HG03095 (cell line): ENCODE measurements around the gene SRGAP2C.
"Not testable (repeated sequence)": the region's sequence is repeated elsewhere in the genome, so short reads cannot be mapped to it uniquely, and the experiment has no call there.

Experiments used
- ATAC-seq: cut with Tn5 transposase; IDR thresholded peaks from one replicate; pipeline ENCODE4 v1.9.1; 2021; ENCODE audit warnings: moderate library complexity; ENCODE audit not compliant: unreplicated experiment

The SRGAP2C gene

GRCh38 chr1:121226295-121226904 lies 41.6 kb downstream of the SRGAP2C start:
- not testable (repeated sequence) for ATAC-seq

DNA sequence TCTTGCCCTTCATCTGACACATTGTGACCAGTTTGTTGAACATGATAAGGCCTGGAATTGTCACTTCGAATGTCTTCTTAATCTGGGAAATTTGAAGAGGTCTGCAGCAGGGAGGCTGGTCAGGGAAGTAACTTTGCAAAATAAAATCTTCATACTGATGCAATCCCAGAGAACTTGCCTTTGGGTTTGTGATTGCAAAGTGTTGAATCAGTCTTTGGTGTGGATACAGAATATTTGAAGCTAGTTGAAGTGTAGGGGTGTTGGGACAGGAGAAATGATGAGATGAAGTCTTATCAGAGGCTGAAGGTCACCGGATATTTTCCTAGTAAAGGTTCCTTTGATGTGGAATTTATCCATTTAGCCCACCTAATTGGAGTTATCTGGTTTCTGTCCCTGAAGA lies 42.1 kb downstream of the SRGAP2C start:
- ATAC-seq, result not testable (repeated sequence)

DNA sequence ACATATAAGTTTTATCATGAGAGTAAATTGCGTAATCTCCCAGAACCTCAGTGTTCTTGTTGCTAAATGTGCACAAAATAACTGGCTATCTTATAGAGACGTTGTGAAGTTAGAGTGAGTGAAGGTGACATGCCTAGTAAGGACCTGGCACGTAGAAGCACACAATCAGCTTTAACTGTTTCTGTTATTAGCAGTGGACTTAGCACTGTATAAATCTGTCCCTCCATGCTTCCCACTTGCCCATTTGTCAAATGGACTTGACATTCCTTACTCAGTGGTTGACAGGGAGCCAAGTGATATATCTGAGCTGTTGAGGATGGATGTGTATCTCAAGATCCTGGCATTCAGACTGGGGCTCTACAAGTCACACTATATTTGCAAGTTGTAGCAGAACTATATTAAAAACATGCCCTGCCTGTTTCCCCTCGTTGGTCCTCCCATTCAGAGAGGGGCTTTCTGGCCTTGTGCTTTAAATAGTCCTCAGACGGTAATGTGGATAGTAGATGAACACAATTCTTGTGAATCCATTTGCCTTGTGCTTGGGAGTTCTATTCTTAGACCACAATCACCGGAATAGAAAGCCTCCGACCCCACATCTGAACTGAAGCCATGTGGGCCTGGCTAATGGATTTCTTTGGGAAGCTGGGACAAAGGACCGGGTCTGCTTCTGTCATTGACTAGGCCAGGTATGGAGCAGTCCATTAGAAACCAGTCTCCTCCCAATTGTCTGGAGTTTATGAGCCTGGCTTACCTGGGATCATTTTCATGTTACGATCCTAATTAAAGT lies 43.0 kb downstream of the SRGAP2C start:
- ATAC-seq, result not testable (repeated sequence)

GRCh38 chr1:121230636-121231035 lies 45.9 kb downstream of the SRGAP2C start:
- ATAC-seq, result not testable (repeated sequence)

- ATAC-seq, result not testable (repeated sequence)
Measured at GRCh38 chr1:121232445-121233125, 47.8 kb downstream of the SRGAP2C start.

DNA sequence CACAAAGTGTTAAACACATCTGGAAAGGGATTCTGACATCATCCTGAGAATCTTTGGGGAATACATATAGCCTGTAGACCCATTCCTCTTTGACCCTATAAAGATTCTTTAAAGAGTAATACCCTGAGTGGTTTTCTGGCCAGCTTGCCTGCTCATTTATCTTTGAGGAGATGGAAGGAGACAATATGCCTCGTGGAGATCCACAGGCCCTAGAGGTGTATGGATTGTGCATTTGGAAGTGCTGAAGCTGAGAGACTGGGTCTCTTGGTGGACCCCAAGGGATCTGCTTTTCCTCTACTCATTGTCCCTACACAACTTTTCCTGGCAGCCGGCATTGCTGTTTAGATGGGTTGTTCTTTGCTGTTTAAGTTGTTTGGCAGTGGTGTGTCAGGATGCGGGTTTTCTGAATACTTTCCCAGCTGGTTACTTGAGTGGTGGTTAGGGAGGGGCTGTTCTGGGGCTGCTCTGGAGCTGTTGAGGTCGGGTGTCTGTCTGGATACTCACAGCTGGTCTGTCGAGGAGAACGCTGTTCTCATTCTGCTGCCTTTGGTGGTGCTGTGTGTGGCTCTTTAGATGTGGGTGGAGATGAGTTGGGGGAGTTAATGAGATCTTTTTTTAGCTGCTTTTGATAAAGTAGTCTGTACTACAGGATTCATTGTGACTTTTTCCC lies 49.5 kb downstream of the SRGAP2C start:
- not testable (repeated sequence) for ATAC-seq

- ATAC-seq, result peak; percentile 92
Measured at GRCh38 chr1:121238384-121238783, 53.6 kb downstream of the SRGAP2C start.

DNA sequence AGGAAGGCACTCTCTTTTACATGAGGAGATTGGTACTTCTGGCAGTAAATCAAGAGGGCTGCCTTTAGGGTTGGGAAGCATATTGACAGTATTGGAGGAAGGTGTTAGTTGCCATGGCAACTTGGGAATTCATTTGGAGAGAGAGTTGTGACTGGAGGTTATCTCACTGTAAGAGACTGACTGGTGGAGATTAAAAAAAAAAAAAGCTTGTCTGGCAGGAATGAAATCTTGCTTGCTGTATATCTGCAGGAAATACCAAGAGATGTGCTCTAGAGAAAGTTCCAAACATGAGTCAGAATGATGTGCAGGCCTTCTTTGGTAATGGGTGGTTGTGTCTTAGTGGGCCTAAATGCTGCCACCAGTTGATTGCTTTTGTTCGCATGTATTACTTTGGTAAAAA lies 59.1 kb downstream of the SRGAP2C start:
- not testable (repeated sequence) for ATAC-seq

DNA sequence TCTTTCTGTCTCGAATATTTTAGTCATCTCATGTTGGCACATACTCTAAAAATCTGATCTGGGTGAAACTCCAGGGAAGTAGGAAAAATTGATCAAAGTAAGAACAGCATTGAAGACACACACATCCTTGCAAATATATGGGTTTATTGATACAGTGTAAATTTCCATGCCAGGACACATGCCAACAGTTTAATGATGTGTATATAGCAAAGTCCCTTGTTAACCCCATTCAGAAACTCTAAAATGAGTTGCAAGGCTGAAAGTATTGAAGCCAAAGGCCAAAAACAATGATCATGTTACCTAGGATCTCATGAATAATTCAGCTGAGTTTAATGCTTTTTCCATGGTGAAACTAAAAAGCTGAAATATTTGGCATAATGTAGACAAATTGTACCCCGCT lies 61.6 kb downstream of the SRGAP2C start:
- not testable (repeated sequence) for ATAC-seq

- ATAC-seq, result not testable (repeated sequence)
Measured at GRCh38 chr1:121252656-121253055, 67.9 kb downstream of the SRGAP2C start.

DNA sequence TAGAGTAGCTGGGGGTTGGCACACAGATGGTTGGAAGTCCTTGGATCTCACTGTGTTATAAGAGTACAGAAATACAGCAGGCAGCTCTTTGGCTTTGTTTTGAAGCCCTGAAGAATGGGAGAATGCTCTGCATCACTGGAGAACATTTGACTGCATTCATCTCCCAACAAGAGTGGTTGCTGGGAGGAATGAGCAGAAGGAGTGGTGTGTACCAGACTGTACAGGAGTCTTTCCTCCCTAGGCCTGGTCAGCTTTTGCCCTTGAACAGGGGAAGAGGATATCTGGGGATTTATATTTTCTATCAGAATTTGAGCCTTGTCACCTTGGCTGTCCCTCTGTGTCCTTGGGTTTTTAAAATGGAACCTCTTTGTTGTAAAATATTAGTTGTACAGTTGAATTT lies 69.8 kb downstream of the SRGAP2C start:
- ATAC-seq, result not testable (repeated sequence)

DNA sequence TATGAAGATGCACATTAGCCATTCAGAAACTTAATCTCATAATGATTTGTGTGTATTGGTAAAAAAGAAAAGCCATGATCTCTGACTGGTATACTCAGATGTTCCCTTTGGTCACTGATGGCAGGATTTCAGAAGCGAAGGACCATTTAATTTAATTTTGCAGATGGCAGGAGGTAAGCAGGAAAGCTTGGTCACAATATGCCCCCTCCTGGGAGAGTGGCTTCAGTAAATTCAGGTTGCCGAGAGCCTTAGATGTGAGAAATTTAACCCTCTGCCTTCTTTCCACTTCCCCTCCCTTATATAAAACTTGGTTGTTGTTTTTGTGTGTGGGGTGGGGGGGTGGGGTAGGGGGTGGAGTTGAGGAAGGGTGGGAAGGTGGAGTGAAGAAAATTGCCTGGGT lies 72.9 kb downstream of the SRGAP2C start:
- not testable (repeated sequence) for ATAC-seq

DNA sequence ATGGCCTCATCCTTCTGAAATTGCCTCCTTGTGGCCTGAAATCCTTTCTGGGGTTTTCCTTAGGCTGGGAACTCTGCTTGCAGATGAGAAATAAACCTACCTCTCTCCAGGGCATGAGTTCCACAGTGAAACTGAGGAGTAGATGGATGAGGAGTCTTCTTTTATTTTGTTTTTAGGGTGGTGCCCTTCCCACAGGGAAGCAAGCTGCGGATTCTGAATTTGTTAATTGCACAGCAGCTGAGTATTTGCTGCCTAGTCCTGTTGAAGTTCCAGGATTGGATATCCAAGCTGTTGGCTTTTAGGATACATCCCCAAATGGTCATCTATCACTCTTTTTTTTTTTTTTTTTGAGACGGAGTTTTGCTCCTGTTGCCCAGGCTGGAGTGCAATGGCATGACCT lies 73.4 kb downstream of the SRGAP2C start:
- ATAC-seq, result not testable (repeated sequence)

- not testable (repeated sequence) for ATAC-seq
Measured at GRCh38 chr1:121260205-121260604, 75.4 kb downstream of the SRGAP2C start.

GRCh38 chr1:121262163-121262562 lies 77.4 kb downstream of the SRGAP2C start:
- ATAC-seq, result not testable (repeated sequence)

DNA sequence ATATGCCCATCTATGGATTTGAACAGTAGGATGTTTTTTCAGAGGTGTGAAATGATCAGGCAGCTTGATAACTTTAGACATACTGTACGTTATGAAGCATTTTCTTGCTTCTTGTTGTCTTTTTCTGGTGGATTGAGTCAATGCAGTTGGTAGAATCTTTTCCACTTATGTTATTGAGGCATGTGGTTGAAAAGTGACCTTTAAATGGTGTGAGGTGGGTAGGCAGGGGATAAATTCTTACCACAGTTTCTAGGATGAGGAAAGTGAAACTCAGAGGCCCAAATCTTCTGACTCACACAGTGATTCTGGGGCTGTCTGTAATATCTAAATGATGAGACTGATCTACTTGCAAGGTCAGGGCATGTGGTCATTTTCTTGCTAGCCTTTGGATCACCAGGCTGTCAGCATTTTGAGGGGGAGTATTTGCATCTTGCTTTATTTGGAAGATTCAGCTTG lies 79.0 kb downstream of the SRGAP2C start:
- ATAC-seq, result peak; percentile 72

DNA sequence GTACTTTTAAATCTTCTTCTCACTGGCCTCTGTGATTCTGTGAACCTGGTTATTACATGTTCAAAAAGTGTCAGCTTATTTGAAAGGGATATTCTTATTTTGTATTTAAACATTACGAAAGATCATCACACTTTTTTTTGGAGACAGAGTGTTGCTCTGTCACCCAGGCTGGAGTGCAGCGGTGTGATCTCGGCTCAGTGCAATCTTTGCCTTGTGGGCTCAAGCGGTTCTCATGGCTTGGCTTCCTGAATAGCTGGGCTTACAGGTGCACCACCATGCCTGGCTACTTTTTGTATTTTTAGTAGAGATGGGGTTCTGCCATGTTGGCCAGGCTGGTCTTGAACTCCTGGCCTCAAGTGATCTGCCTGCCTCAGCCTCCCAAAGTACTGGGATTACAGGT lies 82.3 kb downstream of the SRGAP2C start:
- ATAC-seq, result not testable (repeated sequence)

GRCh38 chr1:121269309-121269708 lies 84.5 kb downstream of the SRGAP2C start:
- not testable (repeated sequence) for ATAC-seq

DNA sequence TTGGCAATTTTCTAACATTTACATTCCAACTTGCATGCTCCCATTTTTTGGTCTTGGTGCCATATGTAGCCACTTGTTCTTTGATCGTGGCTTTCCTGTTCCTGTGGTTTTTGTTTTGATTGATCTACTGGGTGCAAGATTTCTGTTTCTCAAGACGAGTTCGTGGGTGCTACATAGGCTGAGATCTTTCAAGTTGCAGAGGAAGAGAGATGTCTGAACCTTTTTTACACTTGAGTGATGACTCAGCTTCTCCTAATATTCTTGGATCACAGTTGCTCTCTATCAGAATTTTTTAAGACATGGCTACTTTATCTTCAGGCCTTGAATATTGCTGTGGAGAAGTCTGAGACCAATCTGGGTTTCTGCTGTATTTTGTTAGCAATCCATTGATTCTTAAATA lies 85.2 kb downstream of the SRGAP2C start:
- ATAC-seq, result not testable (repeated sequence)

DNA sequence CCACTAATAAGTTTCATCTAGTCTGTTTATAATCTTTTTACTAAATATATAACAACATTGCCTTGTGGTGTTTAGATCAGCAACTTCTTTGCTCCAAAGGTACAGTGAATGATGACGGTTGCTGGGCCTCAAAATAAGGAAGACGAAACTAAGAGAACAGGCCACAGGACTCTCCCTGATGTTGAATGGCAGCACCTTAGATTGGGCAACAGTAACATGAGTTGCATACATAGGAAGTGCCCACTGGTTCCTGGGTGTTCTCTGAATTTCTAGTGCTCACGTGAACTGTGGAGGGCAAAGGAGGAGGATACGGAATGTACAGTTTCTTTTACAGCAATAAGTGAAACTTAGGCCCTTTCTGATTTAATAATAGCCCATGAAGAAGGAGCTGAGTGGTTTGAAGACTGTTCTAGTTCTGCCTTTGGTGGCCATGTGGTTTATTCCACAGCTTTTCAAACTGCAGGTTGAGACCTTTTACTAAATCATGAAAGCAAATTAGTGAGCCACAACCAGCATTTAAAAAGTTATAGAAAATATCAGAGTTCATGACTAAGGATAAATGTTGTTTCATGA lies 86.5 kb downstream of the SRGAP2C start:
- ATAC-seq, result peak; percentile 47

DNA sequence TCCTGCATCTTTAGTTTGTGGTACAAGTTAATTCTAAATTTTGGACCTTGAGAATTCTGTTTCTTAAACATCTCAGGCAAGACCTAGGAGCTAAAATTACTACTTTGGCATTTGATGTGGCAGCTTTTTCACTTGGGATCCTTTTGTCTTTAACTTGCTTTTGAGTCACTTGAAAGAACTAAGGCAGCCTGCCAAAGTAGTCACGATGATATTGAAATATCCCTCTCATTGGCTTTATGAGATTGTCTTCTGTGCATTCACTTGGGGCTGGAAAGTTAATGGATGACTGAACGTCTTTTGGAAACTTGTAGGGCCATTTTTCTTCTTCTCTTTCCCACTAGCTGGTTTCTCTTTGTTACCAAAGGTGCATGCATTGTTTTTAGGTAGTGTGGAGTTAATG lies 90.7 kb downstream of the SRGAP2C start:
- not testable (repeated sequence) for ATAC-seq
